Activated T-cell treated with anti-CD3 and anti-CD28 coated beads, Interleukin-2, amount 50 U/mL, for 4 hours (primary cell): Measurements from ENCODE around the gene PPP2R2B. TPM values are rescaled to one million over a fixed set of nuclear protein-coding genes. Genes with fewer than 3 reads are reported as not detected.

ENCODE experiments used
- ATAC-seq, 2 donors: fragments of 200-7000 bp; cut with Tn5 transposase; one replicate each; pipeline ENCODE4 v1.10.0; 2021
- DNase-seq: peaks from one replicate; pipeline ENCODE4 v3.0.0-alpha.2; 2020
- H3K27me3 Mint-ChIP-seq: one replicate; pipeline ENCODE4 v1.8.0; 2021; ENCODE audit warnings: low read depth, mixed read lengths
- H3K36me3 Mint-ChIP-seq: one replicate; pipeline ENCODE4 v1.8.0; 2022; ENCODE audit warnings: mixed read lengths; ENCODE audit not compliant: insufficient read depth
- H3K4me1 Mint-ChIP-seq: one replicate; pipeline ENCODE4 v1.8.0; 2021; ENCODE audit warnings: low read depth, mixed read lengths
- H3K4me3 Mint-ChIP-seq: one replicate; pipeline ENCODE4 v1.8.0; 2021; ENCODE audit warnings: mild to moderate bottlenecking, moderate library complexity, mixed read lengths
- H3K9me3 Mint-ChIP-seq: one replicate; pipeline ENCODE4 v1.8.0; 2021; ENCODE audit warnings: mixed read lengths
- total RNA-seq, 3 donors: library from RNA; stranded (reverse); gene quantifications; one replicate each; pipeline ENCODE4 v1.2.1, GENCODE V29; 2021

PPP2R2B gene
- total RNA-seq, 3 donors from 2014 or later = 0.30 to 1.3 (median 0.84) TPM

DNA sequence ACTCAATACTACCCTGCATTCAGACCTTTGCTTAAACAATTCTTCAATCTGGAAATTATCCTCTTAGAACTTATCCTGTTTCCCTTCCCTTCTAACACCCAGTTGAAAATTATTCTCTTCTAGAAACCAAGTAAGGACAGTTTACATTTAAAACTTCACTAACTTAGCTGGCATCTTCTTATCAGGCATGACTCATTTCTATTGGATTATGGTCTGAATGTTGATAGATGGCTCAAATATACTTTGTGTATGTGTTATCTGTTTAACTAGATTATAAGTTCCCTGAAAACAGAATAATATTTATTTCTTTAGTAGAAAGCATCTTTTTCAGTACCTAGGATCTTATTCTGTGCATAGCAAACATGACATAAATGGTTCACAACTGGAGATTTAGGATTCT lies 161.9 kb downstream of the PPP2R2B start:
- H3K4me1 Mint-ChIP-seq = no peaks in the 10 kb centered on the region
- no peaks in the 10 kb centered on the region for H3K9me3 Mint-ChIP-seq
- no peak overlapping the region for H3K4me3 Mint-ChIP-seq
- H3K27me3 Mint-ChIP-seq = no peaks in the 10 kb centered on the region
- DNase-seq = no peak
- ATAC-seq = no peak
- no peaks in the 10 kb centered on the region for H3K36me3 Mint-ChIP-seq

DNA sequence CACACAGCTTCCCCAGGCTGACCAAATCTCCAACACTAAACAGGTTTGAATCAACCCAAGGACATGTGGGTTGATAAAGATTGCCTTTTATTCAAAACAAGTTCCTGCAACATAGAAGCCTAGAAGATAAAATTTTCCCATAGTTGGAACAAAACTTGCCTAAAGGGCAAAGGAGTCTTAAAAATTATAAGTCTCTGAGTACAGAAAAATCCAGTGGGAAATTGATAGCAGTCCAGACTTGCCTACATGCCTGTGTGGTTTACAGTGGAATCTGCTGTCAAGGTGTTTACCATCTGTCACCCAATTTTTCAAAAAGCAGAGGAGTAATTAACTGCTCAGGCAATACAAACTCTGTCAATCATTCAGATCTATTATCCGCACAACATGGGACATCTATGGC lies 168.2 kb downstream of the PPP2R2B start:
- DNase-seq (no peak), ATAC-seq (no peak)
- no peaks in the 10 kb centered on the region for H3K36me3 Mint-ChIP-seq
- H3K27me3 Mint-ChIP-seq = no peaks in the 10 kb centered on the region
- no peak overlapping the region for H3K4me3 Mint-ChIP-seq
- H3K4me1 Mint-ChIP-seq = no peaks in the 10 kb centered on the region
- H3K9me3 Mint-ChIP-seq = no peaks in the 10 kb centered on the region

DNA sequence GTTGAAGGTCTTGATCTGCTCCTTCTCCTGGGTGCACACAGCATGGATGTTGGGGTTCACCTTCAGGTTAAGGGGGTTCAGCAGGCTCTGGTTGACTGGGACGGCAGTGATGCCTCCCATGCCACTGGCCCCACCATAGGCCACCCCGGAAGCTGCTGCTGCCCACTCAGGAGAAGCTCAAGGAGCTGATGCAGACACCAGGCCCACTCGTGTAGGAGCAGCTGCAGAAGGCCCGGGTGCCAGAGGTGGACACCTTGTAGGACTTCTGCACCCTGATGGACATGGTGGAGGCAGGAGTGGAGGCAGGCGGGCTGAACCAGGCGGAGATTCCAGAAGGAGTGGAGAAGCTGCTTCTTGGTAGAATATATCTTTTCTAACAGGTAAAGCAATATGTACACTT lies 171.2 kb downstream of the PPP2R2B start:
- H3K4me1 Mint-ChIP-seq = peaks cover 5% of the 10 kb centered on the region
- H3K4me3 Mint-ChIP-seq = no peak overlapping the region
- no peaks in the 10 kb centered on the region for H3K36me3 Mint-ChIP-seq
- H3K27me3 Mint-ChIP-seq = no peaks in the 10 kb centered on the region
- no peak for ATAC-seq
- no peaks in the 10 kb centered on the region for H3K9me3 Mint-ChIP-seq
- DNase-seq = no peak

DNA sequence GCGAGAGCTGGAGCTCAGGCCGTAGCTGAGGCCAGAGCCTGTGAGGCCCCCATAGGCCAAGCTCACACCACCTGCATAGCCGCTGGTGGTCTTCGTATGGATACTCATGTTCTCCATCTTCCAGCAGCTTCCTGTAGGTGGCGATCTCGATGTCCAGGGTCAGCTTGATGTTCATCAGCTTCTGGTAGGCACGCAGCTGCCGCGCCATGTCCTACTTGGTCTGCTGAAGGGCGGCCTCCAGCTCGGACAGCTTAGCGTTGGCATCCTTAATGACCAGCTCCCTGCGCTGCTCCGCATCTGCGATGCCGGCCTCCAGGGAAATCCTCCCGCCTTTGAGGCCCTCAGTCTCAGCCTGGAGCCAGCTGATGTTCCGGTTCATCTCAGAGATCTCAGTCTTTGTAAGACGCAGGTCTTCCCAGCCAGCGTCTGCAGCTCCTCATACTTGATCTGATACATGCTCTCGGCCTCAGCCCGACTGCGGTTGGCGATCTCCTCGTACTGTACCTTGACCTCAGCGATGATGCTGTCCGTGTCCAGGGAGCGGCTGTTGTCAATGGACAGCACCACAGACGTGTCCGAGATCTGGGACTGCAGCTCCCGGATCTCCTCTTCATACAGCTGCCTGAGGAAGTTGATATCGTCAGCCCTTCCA lies 172.1 kb downstream of the PPP2R2B start:
- no peak for DNase-seq
- H3K27me3 Mint-ChIP-seq = no peaks in the 10 kb centered on the region
- H3K4me1 Mint-ChIP-seq = peaks cover 5% of the 10 kb centered on the region
- no peaks in the 10 kb centered on the region for H3K9me3 Mint-ChIP-seq
- ATAC-seq = no peak
- no peak overlapping the region for H3K4me3 Mint-ChIP-seq
- H3K36me3 Mint-ChIP-seq = no peaks in the 10 kb centered on the region

DNA sequence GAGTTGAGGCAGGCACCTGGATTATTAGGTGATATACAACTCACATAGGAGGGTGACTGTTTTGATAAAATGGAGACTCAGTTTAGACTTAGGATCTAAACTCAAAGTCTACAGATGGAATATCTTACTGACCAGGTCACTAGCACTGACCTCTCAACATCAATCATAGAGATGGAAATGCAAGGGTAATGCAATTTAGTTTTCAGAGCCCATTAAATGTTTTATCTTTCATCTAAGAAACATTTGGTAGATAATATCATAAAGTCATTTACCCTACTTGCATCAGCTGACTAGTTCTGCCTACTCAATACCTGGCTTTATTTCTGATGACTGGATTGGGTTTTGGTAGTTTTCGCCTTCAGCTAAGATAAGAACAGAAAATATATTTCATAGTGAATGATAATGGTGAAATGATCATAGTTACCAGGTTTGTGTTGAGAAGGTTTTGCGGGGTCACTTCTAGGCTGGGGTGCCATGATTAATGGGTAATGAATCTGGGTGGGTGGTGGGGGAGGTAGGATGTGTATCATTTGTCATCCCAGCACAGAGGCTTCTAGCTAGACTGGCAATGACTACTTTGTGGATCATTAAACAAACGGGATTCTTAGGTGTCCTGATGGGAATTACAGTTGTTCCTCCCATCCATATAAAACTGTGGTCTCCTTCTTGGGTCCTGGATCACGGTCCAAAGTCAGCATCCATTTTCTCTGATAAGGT lies 173.4 kb downstream of the PPP2R2B start:
- no peak for ATAC-seq
- Mint-ChIP-seq H3K9me3 (no peaks in the 10 kb centered on the region), H3K36me3 (no peaks in the 10 kb centered on the region), H3K27me3 (no peaks in the 10 kb centered on the region), H3K4me1 (peaks cover 5% of the 10 kb centered on the region), H3K4me3 (no peak overlapping the region)
- no peak for DNase-seq

DNA sequence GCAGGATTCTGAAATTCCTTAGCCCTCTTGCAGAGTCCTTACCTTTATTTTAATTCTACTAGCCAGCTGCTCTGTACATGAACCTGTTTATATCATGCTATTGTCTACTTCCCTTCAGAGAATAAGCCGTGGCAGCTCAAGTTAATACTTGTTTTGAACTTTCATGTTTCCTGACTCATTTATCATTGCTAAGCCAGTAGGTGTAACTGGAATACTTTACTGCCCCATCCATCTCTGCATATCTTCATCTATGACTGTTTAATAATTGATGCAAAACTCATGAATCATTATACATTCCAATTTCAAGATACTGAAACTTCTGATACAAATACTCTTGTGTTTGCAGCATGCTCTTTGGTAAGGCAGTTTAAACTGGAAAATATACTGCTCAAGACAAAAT lies 174.7 kb downstream of the PPP2R2B start:
- no peaks in the 10 kb centered on the region for H3K9me3 Mint-ChIP-seq
- no peaks in the 10 kb centered on the region for H3K36me3 Mint-ChIP-seq
- peaks cover 5% of the 10 kb centered on the region for H3K4me1 Mint-ChIP-seq
- no peak overlapping the region for H3K4me3 Mint-ChIP-seq
- no peak for DNase-seq
- no peaks in the 10 kb centered on the region for H3K27me3 Mint-ChIP-seq
- no peak for ATAC-seq

DNA sequence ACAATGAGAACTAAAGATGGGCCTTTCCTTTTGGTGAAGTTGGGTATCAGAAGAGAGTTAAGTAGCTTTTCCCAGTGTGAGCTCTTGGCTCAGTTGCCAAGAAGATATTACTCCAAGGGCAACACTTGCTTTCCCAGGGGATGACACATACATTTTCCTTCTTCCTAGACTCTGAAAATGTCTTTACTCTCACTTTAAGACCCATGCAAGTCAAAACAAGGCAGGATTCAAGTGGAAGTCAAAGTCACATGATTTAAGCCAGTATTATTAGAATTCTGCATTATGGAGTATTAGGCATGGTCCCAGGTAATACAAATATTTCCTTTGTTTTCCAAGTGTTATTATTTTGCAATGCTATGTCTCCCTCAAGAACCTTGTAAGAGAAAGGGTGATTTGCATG lies 175.1 kb downstream of the PPP2R2B start:
- Mint-ChIP-seq H3K27me3 (no peaks in the 10 kb centered on the region), H3K9me3 (no peaks in the 10 kb centered on the region), H3K4me1 (peaks cover 6% of the 10 kb centered on the region), H3K4me3 (no peak overlapping the region), H3K36me3 (no peaks in the 10 kb centered on the region)
- no peak for DNase-seq
- no peak for ATAC-seq

DNA sequence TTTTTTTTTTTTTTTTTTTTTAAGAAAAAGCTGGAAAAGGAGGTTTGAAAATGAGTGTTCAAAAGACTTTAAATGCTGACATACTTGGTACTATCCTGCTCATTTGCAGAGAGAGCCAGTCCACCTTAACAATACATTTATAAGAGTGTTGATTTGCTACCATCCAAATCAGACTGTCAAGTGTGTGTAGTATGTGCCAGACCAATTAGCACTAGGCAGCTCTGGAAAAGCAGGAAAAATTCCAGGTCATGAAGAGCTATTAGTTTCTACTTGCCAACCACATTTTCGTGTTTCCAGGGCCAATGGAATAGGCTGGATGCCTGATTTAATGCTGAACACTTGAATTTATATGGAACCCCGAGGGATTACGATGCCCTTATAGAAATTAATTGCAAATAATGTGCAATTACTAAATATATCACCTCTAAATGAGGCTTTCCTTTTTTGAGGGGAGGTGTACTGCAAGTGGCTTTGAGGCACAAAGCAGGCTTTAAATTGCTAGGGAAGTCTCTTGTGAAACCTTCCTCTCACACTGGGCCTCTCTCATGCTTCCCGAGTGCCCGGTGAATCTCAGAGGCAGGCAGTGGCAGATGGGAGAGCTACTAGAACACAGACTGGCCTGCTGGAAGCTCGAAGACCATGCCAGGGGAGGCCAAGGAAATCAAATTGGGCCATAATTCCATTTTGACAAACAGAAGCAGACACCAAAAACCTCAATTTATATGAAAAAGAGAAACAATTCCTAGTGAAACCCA lies 178.7 kb downstream of the PPP2R2B start:
- ATAC-seq (no peak), DNase-seq (no peak)
- Mint-ChIP-seq H3K27me3 (no peaks in the 10 kb centered on the region), H3K4me3 (no peak overlapping the region), H3K9me3 (no peaks in the 10 kb centered on the region), H3K36me3 (no peaks in the 10 kb centered on the region), H3K4me1 (peaks cover 8% of the 10 kb centered on the region)

DNA sequence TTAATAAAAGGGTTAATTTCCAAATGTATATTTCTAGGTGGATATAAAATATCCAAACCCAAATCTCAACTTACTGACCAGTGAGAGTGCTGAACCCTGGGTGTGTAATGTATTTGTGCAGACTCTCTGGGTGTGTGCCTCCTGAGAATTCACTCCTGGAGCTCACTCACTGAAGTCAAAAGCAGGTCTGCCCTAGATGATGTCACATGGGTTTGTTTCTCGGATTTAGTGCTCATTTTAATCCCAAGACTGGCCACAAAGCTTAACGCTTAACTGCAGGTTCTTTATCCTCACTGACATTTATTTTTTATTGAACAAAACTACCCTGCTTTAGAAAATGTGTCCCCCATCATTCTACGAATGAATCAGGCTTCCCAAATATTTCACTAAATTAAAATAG lies 179.4 kb downstream of the PPP2R2B start:
- no peak overlapping the region for H3K4me3 Mint-ChIP-seq
- no peak for ATAC-seq
- no peaks in the 10 kb centered on the region for H3K9me3 Mint-ChIP-seq

DNA sequence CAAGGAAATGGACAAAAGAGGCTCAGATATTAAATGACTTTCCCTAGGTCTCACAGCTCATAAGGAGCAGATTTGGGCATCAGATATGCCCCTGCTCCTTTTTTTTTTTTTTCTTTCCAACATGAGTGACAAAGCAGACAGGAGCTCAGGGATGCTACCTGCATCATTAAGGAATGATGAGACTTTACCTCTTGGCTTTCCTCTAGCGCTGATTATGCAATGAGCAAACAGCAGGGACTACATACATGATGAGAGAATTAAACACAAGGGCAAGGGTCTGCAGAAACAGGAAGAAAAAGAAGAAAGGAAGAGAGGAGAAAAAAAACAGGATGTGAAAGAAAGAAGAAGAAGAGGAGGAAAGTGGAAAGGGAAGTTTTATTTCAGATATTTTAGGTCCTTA lies 179.9 kb downstream of the PPP2R2B start:
- peaks cover 7% of the 10 kb centered on the region for H3K4me1 Mint-ChIP-seq
- no peaks in the 10 kb centered on the region for H3K9me3 Mint-ChIP-seq
- no peak for ATAC-seq
- H3K4me3 Mint-ChIP-seq = no peak overlapping the region
- DNase-seq = no peak
- no peaks in the 10 kb centered on the region for H3K27me3 Mint-ChIP-seq
- H3K36me3 Mint-ChIP-seq = no peaks in the 10 kb centered on the region

More for the DNA sequence above, 179.4 kb downstream of the PPP2R2B start:
- no peaks in the 10 kb centered on the region for H3K36me3 Mint-ChIP-seq
- H3K4me1 Mint-ChIP-seq = peaks cover 7% of the 10 kb centered on the region
- DNase-seq = no peak
- H3K27me3 Mint-ChIP-seq = no peaks in the 10 kb centered on the region

DNA sequence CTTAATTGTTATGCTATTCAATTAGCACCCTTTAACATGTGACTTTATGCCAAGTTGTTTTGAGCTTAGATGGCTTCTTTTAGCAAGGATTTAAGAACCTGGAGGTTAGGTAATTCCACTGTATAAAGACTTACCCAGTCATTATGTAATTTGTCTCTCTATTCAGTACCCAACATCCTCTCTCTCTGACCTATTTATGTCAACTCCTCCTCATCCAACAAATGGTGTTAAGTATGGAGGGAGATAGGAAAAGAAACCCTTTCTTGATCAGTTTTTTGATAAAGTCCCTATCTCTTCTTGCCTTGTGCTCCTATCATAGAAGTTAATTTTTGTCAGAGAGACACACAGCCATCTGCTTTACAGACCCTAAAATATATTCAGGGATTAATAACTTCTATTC lies 181.3 kb downstream of the PPP2R2B start:
- no peak for DNase-seq
- Mint-ChIP-seq H3K4me3 (no peak overlapping the region), H3K36me3 (no peaks in the 10 kb centered on the region), H3K9me3 (no peaks in the 10 kb centered on the region), H3K4me1 (peaks cover 3% of the 10 kb centered on the region), H3K27me3 (no peaks in the 10 kb centered on the region)
- no peak for ATAC-seq

DNA sequence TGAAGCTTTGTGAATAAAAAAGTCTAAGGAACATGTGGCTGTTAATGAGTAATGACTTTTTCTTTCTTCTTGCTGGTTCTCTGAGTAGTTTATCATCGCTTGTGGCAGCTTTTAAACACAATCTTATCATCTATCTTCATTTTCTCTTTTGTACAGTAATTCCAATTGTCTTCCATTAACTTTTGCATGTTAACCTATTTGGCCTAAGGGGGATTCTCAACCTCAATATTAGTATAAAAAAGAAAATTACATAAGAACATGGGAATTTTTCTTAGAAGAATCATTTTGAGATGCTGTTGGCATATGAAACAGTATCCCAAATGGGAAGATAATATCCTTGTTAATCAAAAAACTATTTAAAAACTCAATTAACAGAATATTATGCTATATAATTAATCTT lies 182.9 kb downstream of the PPP2R2B start:
- Mint-ChIP-seq H3K4me1 (peaks cover 3% of the 10 kb centered on the region), H3K27me3 (no peaks in the 10 kb centered on the region), H3K36me3 (no peaks in the 10 kb centered on the region), H3K4me3 (no peak overlapping the region), H3K9me3 (no peaks in the 10 kb centered on the region)
- DNase-seq (no peak), ATAC-seq (no peak)

DNA sequence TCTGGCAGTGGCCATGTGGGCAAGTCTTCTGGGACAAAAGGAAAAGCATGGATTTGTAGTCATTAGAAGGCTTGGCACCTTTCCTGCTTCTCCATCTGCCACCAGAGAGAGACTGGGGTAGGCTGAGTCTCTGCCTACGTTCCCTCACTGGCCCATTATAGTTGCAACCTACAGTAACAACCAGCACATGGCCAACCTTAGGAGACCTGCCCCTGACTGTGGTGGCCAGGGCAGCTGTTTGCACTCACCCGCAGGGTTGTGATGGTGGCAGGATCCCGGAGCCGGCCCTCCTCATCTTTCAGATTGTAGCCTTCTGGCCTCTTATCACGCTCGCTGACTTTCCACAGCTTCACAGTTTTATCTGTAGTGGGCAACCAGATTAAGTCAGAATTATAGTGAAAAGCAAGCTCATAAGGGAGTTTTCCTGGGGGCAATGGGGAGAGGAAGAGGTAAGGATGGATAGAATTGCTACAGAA lies 187.6 kb downstream of the PPP2R2B start:
- Mint-ChIP-seq H3K4me1 (no peaks in the 10 kb centered on the region), H3K9me3 (no peaks in the 10 kb centered on the region), H3K27me3 (no peaks in the 10 kb centered on the region), H3K36me3 (no peaks in the 10 kb centered on the region), H3K4me3 (no peak overlapping the region)
- ATAC-seq (no peak), DNase-seq (no peak)

DNA sequence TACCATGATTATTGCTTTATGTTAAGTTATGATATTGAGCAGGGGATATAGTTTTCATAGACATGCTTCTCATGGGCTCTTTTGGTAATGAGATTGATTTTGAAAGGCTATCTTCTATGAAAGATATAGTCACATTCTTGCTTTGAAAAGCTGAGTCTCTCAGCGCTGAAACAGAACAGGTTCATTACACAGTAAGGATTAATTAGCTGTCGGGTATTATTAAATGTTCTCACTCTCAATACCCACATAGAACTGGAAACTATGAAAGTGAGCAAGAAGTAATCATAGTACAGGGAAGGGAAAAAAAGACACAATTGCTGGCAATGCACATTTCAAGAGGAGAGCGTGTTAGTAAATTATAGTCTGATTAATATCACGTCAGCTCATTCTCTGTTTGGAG lies 190.9 kb downstream of the PPP2R2B start:
- DNase-seq = no peak
- no peak for ATAC-seq
- Mint-ChIP-seq H3K36me3 (no peaks in the 10 kb centered on the region), H3K9me3 (no peaks in the 10 kb centered on the region), H3K27me3 (no peaks in the 10 kb centered on the region), H3K4me3 (no peak overlapping the region), H3K4me1 (no peaks in the 10 kb centered on the region)

DNA sequence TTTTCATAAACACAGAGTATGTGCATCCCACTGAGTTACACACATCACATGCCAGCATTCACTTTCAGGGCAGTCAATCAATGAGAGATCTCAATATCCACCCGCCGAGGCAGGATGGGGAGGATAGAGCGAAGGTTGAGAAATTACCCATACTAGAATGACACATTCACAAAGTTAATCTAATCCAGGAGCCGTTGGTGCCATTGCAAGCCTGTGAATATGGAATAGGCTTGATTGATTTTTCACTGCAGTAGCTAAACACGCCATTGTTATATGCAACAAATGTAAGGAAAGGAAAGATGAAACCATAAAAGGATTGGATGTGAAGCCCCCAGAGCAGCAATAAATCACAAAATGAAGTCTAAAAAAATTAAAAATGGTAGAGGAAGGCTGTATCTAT lies 194.7 kb downstream of the PPP2R2B start:
- Mint-ChIP-seq H3K4me3 (no peak overlapping the region), H3K36me3 (no peaks in the 10 kb centered on the region), H3K4me1 (no peaks in the 10 kb centered on the region), H3K9me3 (no peaks in the 10 kb centered on the region), H3K27me3 (no peaks in the 10 kb centered on the region)
- no peak for ATAC-seq
- DNase-seq = no peak
